ENCODE data around the gene RNF133.

Gene RNF133

GRCh38 chr7:122699017-122699416 is at the start of gene RNF133:
TSS of gene RNF133 (minus strand) at chr7:122699117. CDS start at chr7:122698918, 199 bp downstream.
- DNase-seq (ENCODE audit: low spot score), result no peak

- DNase-seq (ENCODE audit: low spot score), result no peak
Measured at GRCh38 chr7:122748195-122748594, 49.3 kb upstream of the RNF133 start.

- no peak for DNase-seq (ENCODE audit: low spot score)
Measured at GRCh38 chr7:122746948-122747347, 48.0 kb upstream of the RNF133 start.

- no peak for DNase-seq (ENCODE audit: low spot score)
Measured at GRCh38 chr7:122743211-122743610, 44.3 kb upstream of the RNF133 start.

GRCh38 chr7:122738947-122739346 is 40.0 kb upstream of the RNF133 start:
- DNase-seq (ENCODE audit: low spot score), result no peak

GRCh38 chr7:122736183-122736582 is 37.3 kb upstream of the RNF133 start:
- DNase-seq (ENCODE audit: low spot score), result no peak

GRCh38 chr7:122727759-122728158 is 28.8 kb upstream of the RNF133 start:
- no peak for DNase-seq (ENCODE audit: low spot score)

GRCh38 chr7:122727354-122727753 is 28.4 kb upstream of the RNF133 start:
- DNase-seq (ENCODE audit: low spot score), result no peak

GRCh38 chr7:122726881-122727280 is 28.0 kb upstream of the RNF133 start:
- no peak for DNase-seq (ENCODE audit: low spot score)

GRCh38 chr7:122724366-122724765 is 25.4 kb upstream of the RNF133 start:
- no peak for DNase-seq (ENCODE audit: low spot score)

- no peak for DNase-seq (ENCODE audit: low spot score)
Measured at GRCh38 chr7:122719010-122719578, 20.2 kb upstream of the RNF133 start.

- no peak for DNase-seq (ENCODE audit: low spot score)
Measured at GRCh38 chr7:122717356-122718089, 18.6 kb upstream of the RNF133 start.

GRCh38 chr7:122715183-122715582 is 16.3 kb upstream of the RNF133 start:
- DNase-seq (ENCODE audit: low spot score), result no peak

GRCh38 chr7:122710916-122711315 is 12.0 kb upstream of the RNF133 start:
- no peak for DNase-seq (ENCODE audit: low spot score)

GRCh38 chr7:122709930-122710646 is 11.2 kb upstream of the RNF133 start:
- no peak for DNase-seq (ENCODE audit: low spot score)

GRCh38 chr7:122706836-122707235 is 7.9 kb upstream of the RNF133 start:
- DNase-seq (ENCODE audit: low spot score), result no peak

- no peak for DNase-seq (ENCODE audit: low spot score)
Measured at GRCh38 chr7:122702872-122703510, 4.1 kb upstream of the RNF133 start, which contains the start of gene RNF148. TSS of gene RNF148 (minus strand) at chr7:122702922. CDS start at chr7:122702750, 172 bp downstream.

- DNase-seq (ENCODE audit: low spot score), result no peak
Measured at GRCh38 chr7:122695816-122696215, 3.1 kb downstream of the RNF133 start.

- no peak for DNase-seq (ENCODE audit: low spot score)
Measured at GRCh38 chr7:122694697-122695096, 4.2 kb downstream of the RNF133 start.

- DNase-seq (ENCODE audit: low spot score), result no peak
Measured at GRCh38 chr7:122692769-122693309, 6.1 kb downstream of the RNF133 start.

GRCh38 chr7:122691569-122692235 is 7.2 kb downstream of the RNF133 start:
- DNase-seq (ENCODE audit: low spot score), result no peak
